Hepatocyte (in vitro differentiated cells): Measurements from ENCODE around the gene RRM1. TPM values are rescaled to one million over a fixed set of nuclear protein-coding genes. Genes with fewer than 3 reads are reported as not detected.

Source experiments
- DNase-seq: peaks from one replicate; pipeline ENCODE4 v3.0.0-alpha.2; 2016; ENCODE audit warnings: low spot score
- H2AFZ ChIP-seq: fragments of 200-600 bp; sonication (generic); 2 replicates; pipeline ENCODE4 v1.6.0; 2016; ENCODE audit warnings: antibody characterized with exemption, mild to moderate bottlenecking
- H3K27ac ChIP-seq: fragments of 200-600 bp; sonication (generic); 2 replicates; pipeline ENCODE4 v1.5.1; 2016; ENCODE audit warnings: mild to moderate bottlenecking
- H3K27me3 ChIP-seq: fragments of 200-600 bp; sonication (generic); 2 replicates; pipeline ENCODE4 v1.6.1; 2016
- H3K36me3 ChIP-seq: fragments of 200-600 bp; sonication (generic); replicated peaks from 2 replicates; pipeline ENCODE4 v1.5.1; 2016; ENCODE audit warnings: low read depth; ENCODE audit not compliant: insufficient read depth
- H3K4me1 ChIP-seq: fragments of 200-600 bp; sonication (generic); 2 replicates; pipeline ENCODE4 v1.5.1; 2016; ENCODE audit warnings: mild to moderate bottlenecking, moderate library complexity; ENCODE audit not compliant: insufficient read depth
- H3K4me2 ChIP-seq: fragments of 200-600 bp; sonication (generic); 2 replicates; pipeline ENCODE4 v1.6.0; 2016
- H3K4me3 ChIP-seq: fragments of 200-600 bp; sonication (generic); 2 replicates; pipeline ENCODE4 v1.5.1; 2016; ENCODE audit warnings: mild to moderate bottlenecking
- H3K79me2 ChIP-seq: fragments of 200-600 bp; sonication (generic); 2 replicates; pipeline ENCODE4 v1.6.0; 2017; ENCODE audit warnings: mild to moderate bottlenecking
- H3K9me2 ChIP-seq: fragments of 200-600 bp; sonication (generic); replicated peaks from 2 replicates; pipeline ENCODE4 v1.6.0; 2017; ENCODE audit warnings: mild to moderate bottlenecking; ENCODE audit not compliant: insufficient read depth
- H3K9me3 ChIP-seq: fragments of 200-600 bp; sonication (generic); 2 replicates; pipeline ENCODE4 v1.5.1; 2016; ENCODE audit warnings: low read depth, mild to moderate bottlenecking
- H4K20me1 ChIP-seq: fragments of 200-600 bp; sonication (generic); 2 replicates; pipeline ENCODE4 v1.6.0; 2016; ENCODE audit warnings: mild to moderate bottlenecking; ENCODE audit not compliant: insufficient read depth, poor library complexity, severe bottlenecking
- CTCF ChIP-seq: fragments of 200-600 bp; sonication (generic); IDR thresholded peaks from 2 replicates; pipeline ENCODE4 v1.5.1; 2016; ENCODE audit warnings: antibody characterized with exemption, mild to moderate bottlenecking; ENCODE audit not compliant: poor library complexity
- EZH2 ChIP-seq: fragments of 200-600 bp; sonication (generic); IDR thresholded peaks from 2 replicates; pipeline ENCODE4 v1.6.1; 2016; ENCODE audit warnings: antibody characterized with exemption, mild to moderate bottlenecking, borderline replicate concordance
- EZH2phosphoT487 ChIP-seq: fragments of 200-600 bp; sonication (generic); IDR thresholded peaks from one replicate; pipeline ENCODE4 v1.6.1; 2018; ENCODE audit warnings: antibody characterized with exemption, mild to moderate bottlenecking, low read depth, moderate library complexity; ENCODE audit not compliant: unreplicated experiment, severe bottlenecking
- WGBS: methylation state at CpG from one replicate; pipeline ENCODE4 v1.1.6; 2016; ENCODE audit warnings: low lambda C conversion rate; ENCODE audit errors: missing lambda C conversion rate; 5-methylcytosine and 5-hydroxymethylcytosine counted together
- polyA plus RNA-seq: library from polyadenylated mRNA; unstranded; fragments of >200 nt; fragmentation: Nextera tagmentation; extraction: Ambion mirVana; gene quantifications from 2 replicates; pipeline ENCODE4 v1.2.1, GENCODE V29; 2016
- total RNA-seq: library from RNA; depleted of rRNA; stranded (reverse); fragments of >200 nt; gene quantifications from 2 replicates; pipeline ENCODE4 v1.2.3, GENCODE V29; 2014

RRM1 gene
- total and polyA plus RNA-seq, 2 experiments from 2014 or later = 25.9 to 34.5 TPM

GRCh38 chr11:4140067-4140636 is 45.6 kb downstream of the RRM1 start:
- Histone ChIP-seq H3K4me3 (no peak overlapping the region), H3K36me3 (peaks cover 3% of the 10 kb centered on the region), H4K20me1 (no peaks in the 10 kb centered on the region), H3K9me2 (no peaks in the 10 kb centered on the region), H3K4me1 (peaks cover under 1% of the 10 kb centered on the region), H3K27me3 (no peaks in the 10 kb centered on the region), H3K4me2 (no peak overlapping the region), H3K9me3 (no peaks in the 10 kb centered on the region), H3K27ac (no peak overlapping the region), H2AFZ (no peak overlapping the region), H3K79me2 (no peaks in the 10 kb centered on the region)
- TF ChIP-seq EZH2 (no peak), EZH2phosphoT487 (no peak), CTCF (no peak)
- no peak for DNase-seq
- WGBS = 100% methylated on average over 2 of the region's 2 CpGs

- Histone ChIP-seq H3K79me2 (no peaks in the 10 kb centered on the region), H3K4me3 (no peak overlapping the region), H3K9me3 (no peaks in the 10 kb centered on the region), H3K27me3 (no peaks in the 10 kb centered on the region), H3K4me1 (no peaks in the 10 kb centered on the region), H3K27ac (no peak overlapping the region), H2AFZ (no peak overlapping the region), H4K20me1 (no peaks in the 10 kb centered on the region), H3K9me2 (no peaks in the 10 kb centered on the region), H3K36me3 (no peaks in the 10 kb centered on the region), H3K4me2 (no peak overlapping the region)
- 71% methylated on average over 7 of the region's 7 CpGs for WGBS
- DNase-seq = no peak
- no peak for TF ChIP-seq EZH2
- no peak for TF ChIP-seq CTCF
- TF ChIP-seq EZH2phosphoT487 = no peak
Observed at GRCh38 chr11:4146070-4146771, 51.6 kb downstream of the RRM1 start.

GRCh38 chr11:4146772-4147098 is 52.1 kb downstream of the RRM1 start:
- no peaks in the 10 kb centered on the region for H3K79me2 ChIP-seq
- H3K9me2 ChIP-seq = no peaks in the 10 kb centered on the region
- H3K27ac ChIP-seq = no peak overlapping the region
- TF ChIP-seq EZH2 (no peak), EZH2phosphoT487 (no peak), CTCF (no peak)
- H3K4me3 ChIP-seq = no peak overlapping the region
- no peak overlapping the region for H3K4me2 ChIP-seq
- H2AFZ ChIP-seq = no peak overlapping the region
- no peaks in the 10 kb centered on the region for H3K9me3 ChIP-seq
- no peaks in the 10 kb centered on the region for H4K20me1 ChIP-seq
- WGBS = 95% methylated on average over 7 of the region's 7 CpGs
- no peak for DNase-seq
- no peaks in the 10 kb centered on the region for H3K4me1 ChIP-seq
- no peaks in the 10 kb centered on the region for H3K36me3 ChIP-seq
- H3K27me3 ChIP-seq = no peaks in the 10 kb centered on the region
